RKO (cell line): ENCODE results near the gene PEX7.
"Not testable (repeated sequence)": the region's sequence is repeated elsewhere in the genome, so short reads cannot be mapped to it uniquely, and the experiment has no call there.

Experiments
- DNase-seq: peaks from one replicate; pipeline ENCODE4 v3.0.0-alpha.2; 2016; ENCODE audit warnings: low spot score

PEX7 gene

DNA sequence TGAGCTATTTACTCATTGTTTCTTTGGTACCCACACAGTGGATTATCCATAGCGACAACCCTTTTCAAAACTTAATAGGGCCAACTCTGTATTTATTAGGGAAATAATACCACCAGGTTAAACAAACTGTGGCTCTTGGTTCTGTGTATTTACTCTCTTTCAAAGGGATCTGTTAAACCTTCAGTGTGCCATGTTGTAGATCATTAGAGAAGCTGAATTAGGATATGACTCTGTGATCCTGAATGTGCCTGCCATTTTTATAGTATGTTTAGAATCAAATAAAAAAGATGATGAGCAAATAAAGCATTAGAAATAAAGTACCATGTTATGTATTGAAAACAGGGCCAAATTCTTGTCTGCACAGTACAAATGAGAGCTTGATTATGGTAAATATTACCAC lies 74.7 kb downstream of the PEX7 start:
- DNase-seq, result no peak

DNA sequence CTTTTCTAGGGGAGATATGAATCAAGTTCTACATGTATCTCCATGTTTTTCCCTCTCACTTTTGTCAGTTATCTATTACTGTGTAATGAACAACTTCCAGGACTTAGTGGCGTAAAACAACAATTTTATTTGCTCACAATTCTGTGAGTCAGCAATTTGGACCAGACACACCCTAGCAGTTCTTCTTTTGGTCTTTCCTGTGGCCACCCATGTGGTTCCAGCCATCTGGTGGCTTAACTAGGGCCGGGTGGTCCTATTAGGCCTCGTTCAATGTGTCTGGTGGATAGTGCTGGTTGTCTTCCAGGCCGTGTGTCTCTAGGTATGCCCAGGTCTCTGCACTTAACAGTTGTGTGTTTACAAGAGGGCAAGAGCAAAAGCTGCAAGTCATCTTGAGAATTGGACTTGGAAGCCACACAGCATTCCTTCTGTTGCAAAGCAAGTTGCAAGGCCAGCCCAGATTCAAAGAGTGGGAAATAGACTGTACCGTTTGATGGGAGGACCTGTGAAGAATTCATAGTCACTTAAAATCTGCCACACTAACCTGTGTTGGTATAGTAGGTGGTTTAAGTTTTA lies 78.9 kb downstream of the PEX7 start:
- no peak for DNase-seq

DNA sequence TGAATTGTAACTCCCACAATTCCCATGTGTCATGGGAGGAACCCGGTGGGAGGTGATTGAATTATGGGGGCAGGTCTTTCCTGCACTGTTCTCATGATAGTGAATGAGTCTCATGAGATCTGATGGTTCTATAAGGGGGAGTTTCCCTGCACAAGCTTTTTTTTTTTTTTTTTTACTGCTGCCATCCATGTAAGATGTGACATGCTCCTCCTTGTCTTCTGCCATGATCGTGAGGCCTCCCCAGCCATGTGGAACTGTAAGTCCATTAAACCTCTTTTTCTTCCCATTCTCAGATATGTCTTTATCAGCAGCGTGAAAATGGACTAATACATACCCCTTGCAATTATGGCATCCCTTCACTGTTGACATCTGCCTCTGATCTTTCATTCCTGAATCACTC lies 82.1 kb downstream of the PEX7 start:
- not testable (repeated sequence) for DNase-seq

DNA sequence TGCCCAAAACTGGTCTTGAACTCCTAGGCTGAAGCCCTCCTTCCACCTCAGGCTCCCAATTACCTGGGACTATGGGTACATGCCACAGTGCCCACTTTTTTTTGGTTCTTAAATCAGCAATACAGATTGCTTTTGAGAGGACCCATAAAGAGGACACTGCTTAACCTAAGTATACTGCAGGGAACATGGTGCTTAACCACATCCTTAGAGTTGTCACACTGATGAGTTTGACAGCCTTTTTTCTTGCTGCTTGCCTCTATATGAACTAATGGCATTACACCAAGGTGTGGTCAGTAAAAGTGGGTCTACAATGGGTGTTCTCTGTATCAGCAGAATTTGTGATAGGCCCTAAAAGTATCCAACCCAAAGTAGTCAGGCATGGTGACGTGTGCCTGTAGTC lies 92.6 kb downstream of the PEX7 start:
- no peak for DNase-seq

DNA sequence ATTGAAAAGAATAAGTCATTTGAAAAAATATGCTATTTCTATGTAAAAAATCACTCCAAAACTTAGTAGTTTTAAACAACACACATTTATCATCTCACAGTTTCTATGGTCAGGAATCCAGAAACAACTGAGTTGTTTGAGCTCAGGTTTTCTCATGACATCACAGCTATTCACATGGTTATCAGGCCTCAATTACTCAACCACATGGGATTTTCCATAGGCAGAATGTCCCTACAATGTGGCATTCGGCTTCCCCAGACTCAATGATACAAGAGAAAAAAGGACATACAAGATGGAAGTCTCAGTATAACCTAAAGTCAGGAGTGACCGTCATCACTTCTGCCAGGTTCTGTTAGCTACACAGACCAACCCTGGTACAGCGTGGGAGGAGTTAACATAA lies 96.3 kb downstream of the PEX7 start:
- no peak for DNase-seq

DNA sequence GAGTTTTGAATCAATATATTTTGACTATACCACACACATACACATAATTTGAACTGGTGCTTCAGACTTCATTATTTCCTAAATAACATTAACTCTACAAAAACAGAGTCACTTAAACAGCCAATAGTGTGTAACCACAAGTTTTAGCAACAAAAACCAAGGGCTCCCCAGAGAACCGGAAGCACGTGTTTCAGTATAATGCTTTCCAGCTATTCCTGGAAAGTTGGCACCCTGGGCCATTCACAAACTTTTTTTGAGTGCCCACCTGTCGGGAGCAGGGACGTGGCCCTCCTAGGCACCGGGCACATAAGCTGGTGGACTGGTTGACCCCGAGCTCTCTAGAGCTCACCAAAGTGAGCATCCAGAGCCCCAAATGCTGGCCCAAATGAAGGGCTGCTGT lies 97.8 kb downstream of the PEX7 start:
- DNase-seq, result no peak

DNA sequence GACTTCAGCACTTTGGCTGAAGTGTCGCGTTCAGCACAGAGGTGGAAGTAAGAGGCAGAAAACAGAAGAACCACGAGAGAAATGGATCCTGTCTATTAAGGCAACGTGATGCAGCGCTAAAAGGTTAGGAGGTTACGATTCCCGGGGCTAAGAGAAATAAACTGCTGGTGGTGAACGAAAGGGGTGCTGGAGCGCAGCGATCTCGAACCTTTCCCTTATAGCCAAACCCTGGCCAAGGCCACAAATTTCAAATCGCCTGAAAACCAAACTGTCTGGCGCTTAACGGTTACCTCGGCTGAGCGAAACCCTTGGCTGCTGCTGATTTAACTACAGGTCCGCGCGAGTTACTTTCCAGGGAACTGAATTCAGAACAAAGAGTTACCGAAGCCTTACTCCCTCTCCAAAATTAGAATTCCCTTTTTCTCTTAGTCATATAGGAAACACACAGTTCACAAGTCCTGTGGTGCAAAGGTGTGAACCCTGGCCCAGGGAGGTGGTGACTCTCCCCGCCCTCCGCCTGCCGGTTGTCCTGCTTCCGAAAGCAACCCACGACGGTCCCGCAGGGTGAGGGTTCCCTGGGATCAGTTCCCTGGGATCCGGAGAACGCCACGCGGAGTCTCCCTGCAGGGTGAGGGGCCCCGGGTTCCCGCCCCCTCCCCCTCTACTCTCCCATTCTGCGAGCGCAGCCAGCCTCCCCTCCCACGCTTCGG lies 98.4 kb downstream of the PEX7 start:
- no peak for DNase-seq

DNA sequence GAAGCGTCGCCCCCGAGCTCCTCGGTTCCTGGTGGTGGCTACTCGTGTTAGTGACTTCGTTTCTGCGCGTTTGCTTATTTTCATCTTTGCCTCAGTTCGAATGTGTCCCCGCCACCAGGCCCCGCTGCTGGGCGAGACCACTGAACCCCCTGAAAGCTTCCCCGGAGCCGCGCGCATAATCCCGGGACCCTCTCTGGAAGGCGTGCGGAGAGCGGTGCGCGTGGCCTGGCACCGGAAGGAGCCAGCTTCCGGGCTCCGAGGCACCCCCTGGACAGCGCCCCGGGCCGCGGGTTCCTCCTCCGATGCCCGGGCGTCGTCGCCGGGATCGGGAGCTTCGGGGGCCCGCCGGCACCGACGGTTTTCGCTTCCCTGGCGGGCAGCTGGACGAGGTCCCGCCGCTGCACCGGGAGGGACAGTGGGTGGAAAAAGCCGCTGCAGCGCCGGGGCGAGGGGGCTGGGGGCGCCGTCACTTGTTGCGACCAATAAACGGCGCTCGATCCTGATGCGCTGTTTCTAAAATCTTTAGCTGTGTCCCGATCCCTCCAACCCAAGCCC lies 99.1 kb downstream of the PEX7 start:
- DNase-seq, result no peak

DNA sequence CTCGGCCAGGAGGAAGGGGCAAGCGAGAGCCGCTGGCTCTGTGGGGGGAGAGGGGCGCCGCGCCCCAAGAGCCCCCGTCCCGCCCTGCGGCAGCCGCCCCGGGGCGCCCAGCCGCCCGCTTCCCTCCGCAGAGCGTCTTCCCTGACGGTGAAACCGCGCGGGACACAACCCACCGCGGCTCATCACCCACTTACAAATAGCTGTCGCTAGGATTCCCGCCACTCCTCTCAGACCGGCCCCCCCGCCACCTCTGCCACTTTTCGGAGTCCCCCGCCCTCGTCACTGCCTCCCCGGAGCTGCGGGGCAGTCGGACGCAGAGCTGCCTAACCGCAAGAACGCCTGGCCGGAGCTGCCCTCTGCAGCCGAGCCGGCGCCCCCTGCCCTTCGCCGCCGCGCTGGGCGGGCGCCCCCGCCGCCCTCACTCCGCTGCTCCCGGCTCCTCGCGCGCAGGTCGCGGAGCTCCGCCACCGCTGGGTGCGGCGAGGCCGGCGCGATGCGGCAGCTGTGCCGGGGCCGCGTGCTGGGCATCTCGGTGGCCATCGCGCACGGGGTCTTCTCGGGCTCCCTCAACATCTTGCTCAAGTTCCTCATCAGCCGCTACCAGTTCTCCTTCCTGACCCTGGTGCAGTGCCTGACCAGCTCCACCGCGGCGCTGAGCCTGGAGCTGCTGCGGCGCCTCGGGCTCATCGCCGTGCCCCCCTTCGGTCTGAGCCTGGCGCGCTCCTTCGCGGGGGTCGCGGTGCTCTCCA lies 99.7 kb downstream of the PEX7 start, which contains the start of gene SLC35D3:
SLC35D3 (plus strand) TSS at position 366 of the 749 bp plus-strand sequence; CDS start at position 494, 128 bp downstream.
- DNase-seq, result no peak

DNA sequence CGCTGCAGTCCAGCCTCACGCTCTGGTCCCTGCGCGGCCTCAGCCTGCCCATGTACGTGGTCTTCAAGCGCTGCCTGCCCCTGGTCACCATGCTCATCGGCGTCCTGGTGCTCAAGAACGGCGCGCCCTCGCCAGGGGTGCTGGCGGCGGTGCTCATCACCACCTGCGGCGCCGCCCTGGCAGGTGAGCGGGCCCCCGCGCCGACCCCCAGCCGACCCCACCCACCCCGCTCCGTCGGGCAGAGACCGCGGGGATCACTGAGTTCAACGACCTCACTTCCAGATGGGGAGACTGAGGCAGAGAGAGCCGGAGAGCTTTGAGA lies 100.3 kb downstream of the PEX7 start:
- DNase-seq, result no peak

DNA sequence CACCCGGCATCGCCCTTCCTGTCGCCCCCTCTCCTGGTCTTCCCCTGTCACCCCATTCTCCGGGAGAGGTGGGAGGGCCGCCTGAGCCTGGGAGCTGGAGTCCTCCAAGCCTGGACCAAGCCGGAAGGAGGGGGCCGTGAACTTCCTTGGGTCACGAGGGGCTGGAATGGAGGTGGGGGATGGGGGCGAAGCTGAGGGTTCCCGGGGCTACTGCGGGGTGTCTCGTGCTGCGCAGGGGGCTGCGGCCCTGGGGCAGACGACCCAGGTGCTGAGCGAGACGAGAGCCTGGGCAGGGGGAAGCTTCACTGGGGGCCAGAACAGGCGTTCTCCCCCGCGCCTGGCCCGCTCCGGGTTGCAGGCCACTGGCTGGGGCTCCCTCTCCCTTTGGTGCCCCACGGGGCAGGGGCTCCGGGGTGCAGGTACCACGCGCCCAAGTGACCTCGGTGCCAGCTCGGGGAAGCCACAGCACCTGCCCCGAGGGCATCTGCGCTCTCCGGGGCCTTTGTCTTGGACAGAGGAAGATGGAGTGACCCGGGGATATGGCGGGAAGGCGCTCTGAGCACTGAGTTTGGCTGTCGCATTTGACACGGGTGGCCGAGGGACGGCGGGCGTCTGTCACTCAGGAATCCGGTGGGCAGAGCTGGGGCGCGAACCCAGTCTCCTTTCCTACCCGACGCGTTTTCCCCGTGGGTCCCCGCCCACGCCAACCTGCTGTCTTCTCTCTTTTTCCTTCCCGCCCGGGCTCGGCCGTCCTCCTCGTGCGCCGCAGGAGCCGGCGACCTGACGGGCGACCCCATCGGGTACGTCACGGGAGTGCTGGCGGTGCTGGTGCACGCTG lies 100.9 kb downstream of the PEX7 start:
- no peak for DNase-seq

DNA sequence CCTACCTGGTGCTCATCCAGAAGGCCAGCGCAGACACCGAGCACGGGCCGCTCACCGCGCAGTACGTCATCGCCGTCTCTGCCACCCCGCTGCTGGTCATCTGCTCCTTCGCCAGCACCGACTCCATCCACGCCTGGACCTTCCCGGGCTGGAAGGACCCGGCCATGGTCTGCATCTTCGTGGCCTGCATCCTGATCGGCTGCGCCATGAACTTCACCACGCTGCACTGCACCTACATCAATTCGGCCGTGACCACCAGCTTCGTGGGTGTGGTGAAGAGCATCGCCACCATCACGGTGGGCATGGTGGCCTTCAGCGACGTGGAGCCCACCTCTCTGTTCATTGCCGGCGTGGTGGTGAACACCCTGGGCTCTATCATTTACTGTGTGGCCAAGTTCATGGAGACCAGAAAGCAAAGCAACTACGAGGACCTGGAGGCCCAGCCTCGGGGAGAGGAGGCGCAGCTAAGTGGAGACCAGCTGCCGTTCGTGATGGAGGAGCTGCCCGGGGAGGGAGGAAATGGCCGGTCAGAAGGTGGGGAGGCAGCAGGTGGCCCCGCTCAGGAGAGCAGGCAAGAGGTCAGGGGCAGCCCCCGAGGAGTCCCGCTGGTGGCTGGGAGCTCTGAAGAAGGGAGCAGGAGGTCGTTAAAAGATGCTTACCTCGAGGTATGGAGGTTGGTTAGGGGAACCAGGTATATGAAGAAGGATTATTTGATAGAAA lies 101.7 kb downstream of the PEX7 start:
- no peak for DNase-seq

DNA sequence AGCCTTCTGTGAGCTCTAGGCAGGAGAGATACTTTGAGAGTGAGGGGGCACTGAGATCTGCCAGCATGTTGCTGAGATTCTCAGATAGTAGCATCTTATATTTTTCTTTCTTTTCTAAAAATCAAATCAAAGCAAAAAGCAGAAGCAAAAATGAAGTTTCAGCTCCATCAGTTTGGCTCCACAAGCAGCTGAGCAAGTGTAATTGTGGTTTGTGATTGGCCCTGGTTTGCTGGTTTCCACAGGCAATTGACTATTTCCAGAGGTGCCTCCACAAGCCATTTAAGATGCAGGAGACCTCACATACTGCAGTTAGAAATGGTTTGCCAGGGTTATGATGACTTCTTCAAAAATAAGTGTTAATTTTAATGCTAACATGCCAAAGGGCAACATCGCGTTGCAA lies 104.0 kb downstream of the PEX7 start:
- no peak for DNase-seq

DNA sequence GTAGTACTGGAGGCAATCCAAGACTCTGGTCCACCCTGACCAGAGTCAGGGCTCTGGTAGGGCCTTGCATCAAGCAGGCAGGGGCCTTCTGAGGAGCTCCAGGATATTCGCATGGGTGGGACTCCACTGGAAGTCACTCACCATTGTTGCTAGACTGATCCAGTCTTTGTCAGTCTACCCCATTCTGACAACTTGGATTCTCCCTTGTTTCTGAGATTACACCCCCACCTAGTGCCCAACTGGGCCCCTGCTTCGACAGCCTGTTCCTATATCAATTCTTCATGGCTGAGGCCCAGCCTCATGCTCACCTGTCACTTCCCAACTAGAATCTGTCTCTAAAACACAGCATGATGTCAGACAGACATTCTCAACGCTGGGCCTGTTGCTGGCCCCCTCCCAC lies 104.9 kb downstream of the PEX7 start:
- peak; percentile 27 for DNase-seq

DNA sequence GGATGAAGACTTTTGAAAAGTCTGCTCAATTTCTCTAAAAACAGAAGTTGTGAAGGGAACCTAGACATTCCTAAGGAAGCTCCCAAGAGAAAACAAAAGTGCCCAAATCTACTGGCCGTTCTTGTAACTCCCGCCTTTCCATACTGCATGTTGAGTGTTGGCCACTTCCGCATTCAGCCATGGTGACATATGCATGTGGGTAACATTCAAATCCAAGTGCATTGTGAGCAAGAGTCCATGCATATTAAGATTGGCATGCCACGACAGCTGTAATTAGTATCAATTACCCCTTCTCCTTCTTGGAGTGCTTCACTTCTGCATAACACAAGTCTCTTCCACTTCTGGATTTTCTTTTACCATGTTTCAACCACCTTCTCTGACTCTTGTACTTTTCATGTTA lies 108.1 kb downstream of the PEX7 start:
- peak; percentile 5 for DNase-seq

DNA sequence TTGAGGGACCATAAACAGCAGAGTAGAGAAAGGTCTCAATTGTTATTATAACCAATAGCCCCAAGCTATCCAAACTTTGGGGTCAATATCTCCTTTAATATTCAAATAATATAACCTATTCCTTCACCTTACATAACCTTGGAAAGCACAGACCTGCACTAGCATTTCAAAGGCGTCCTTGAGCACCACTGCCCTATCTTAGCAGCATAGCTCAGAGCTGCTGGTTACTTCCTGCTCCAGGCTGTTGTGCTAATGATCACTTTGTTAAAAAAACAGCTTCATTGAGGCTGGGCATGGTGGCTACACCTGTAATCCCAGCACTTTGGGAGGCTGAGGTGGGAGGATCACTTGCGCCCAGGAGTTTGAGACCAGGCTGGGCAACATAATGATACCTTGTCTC lies 110.2 kb downstream of the PEX7 start:
- no peak for DNase-seq

DNA sequence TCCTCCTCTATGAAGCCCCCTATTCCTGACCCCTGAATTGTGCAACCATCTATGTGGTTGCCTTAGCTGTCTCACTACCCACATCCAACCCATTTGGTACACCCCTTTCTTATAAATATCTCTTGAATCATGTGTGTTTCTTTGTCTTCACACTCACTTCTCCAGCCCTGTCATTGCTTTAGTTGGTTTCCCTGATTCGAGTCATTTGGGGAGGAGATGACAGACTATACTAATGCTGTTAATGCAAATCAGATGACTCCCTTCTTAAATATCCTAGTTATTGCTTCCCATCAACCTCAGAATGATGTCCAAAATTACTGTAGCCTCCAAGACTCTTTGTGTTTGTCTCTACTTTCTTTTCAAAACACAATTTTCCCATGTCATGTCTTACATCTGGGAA lies 122.7 kb downstream of the PEX7 start:
- no peak for DNase-seq

DNA sequence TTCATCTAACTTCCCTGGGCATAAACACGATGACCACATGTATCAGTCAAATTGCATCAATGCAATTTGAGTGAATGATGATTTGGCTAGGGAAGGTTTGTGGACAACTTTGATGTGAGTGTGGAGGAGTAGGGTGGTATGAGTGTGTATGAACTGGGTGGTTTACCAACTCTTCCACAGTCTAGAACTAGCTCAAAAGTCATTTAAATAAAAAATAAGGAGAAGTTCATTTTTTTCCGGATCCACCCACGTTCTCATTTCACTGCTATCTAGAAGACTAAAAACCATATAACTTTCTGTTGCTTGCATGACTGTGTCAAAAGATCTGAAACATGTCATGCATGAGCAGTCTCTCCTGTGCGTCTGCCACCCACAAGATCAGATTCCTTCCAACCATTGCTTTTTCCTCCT lies 123.3 kb downstream of the PEX7 start:
- DNase-seq, result no peak

DNA sequence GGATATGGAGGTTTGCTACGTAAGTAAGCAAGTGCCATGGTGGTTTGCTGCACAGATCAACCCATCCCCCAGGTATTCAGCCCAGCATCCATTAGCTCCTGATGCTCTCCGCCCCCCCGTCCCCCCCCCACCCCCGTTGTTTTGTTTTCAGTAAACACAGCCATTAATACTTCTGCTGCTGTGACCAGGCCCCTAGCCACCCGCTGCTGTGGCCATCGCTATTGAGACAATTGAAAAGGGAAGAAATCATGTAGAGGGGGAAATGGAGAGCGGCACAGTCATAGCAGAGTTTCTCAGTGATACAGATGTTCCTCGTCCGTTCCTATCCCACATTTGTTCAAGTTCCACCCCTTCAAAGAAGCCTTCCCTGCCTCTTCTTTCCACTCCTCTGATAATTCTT lies 124.6 kb downstream of the PEX7 start:
- DNase-seq, result no peak

DNA sequence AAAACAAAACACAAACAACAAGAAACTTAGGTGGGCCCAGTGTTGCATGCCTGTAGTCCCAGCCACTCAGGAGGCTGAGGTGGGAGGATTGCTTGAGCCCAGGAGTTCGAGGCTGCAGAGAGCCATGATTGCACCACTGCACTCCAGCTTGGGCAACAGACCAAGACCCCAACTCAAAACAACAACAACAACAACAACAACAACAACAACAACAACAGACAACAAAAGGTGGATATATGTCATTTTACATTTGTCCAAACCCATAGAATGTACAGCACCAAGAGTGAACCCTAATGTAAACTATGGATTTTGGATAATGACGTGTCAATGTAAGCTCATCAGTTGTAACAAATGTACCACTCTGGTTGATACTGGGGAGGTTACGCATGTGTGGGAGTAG lies 127.6 kb downstream of the PEX7 start:
- not testable (repeated sequence) for DNase-seq

DNA sequence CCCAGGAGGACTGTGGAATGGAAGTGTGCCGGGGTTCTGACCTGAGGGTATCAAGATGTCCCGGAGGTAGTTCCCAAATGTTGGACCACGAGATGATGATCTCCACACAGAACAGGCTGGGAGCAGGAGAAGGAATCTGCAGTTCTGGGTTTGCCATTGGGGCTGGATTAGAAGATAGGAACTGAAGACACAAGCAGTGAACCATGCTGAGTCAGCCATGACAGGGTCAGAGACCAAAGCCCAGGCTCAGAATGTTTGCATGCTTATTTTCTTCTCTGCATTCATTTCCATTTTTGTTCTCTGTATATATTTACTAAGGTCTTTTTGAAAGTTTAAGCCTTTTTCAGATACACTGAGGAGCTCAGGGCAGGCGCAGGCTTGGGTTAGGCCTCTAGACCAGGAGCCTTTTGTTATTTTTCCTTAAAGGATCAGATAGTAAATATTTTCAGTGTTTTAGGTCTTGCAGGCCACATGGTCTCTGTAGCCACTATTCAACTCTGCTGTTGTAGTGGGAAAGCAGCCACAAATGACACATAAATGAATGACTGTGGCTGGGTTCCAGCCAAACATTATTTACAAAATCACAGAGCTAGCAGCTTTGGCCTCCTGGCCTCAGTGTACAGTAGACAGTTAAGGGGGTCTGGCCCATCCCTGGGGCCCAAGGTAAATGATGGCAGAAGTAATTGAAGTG lies 128.2 kb downstream of the PEX7 start:
- peak; percentile 9 for DNase-seq
